HG02884 (cell line): Measurements from ENCODE around the gene SORL1-AS1.

Experiments
- ATAC-seq: cut with Tn5 transposase; IDR thresholded peaks from one replicate; pipeline ENCODE4 v1.9.1; 2021; ENCODE audit warnings: mild to moderate bottlenecking, moderate library complexity; ENCODE audit not compliant: unreplicated experiment

SORL1-AS1 gene

DNA sequence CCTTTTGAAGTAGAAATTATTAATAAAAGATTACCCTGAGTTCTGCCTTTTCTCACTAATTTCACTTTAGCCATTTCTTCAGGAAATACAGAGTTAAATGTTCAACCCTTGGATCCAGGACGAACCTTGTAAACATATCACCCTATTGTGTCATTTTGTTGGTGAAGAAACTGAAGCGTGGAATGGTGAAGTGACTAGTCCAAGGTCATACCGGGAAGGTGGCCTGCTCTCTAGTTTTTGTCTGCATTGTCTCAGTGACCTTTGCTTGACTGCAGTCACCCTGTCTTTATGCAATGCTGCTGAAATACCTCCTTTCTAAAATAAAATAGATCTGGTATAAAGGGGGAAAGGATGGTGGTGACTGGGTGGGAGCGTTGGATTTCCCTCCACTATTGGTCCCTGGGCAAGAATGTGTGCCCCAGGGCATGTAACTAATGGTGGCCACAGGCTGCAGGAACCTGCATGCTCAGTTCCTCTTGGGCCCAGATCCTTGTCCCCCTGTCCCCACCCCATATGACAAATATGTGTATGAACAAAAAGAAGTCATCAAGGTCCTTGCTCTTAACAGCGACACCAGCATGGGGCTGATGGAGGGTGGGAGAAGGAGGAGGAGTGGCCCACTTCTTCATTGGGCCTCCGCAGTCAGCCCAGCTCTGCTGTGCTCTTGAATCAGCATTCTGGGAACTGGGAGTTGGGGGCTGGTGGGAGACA is 977 bp upstream of the SORL1-AS1 start:
- ATAC-seq, result no peak

DNA sequence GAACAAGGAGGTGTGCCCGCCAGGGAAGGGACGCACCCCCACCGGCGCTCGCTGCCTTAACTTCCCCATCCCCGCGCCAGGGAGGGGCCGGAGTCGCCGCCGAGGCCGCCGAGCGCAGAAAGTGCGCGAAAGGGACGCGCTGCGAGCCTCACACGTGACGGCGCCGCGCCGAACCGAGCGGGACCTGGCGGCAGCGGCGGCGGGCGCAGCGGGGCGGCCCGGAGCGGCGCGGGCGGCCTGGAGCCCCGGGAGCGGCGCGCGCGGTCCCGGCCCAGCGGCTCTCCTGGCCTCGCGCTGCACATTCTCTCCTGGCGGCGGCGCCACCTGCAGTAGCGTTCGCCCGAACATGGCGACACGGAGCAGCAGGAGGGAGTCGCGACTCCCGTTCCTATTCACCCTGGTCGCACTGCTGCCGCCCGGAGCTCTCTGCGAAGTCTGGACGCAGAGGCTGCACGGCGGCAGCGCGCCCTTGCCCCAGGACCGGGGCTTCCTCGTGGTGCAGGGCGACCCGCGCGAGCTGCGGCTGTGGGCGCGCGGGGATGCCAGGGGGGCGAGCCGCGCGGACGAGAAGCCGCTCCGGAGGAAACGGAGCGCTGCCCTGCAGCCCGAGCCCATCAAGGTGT is 670 bp downstream of the SORL1-AS1 start, which contains the start of gene SORL1:
Gene SORL1, plus strand, starts transcription at position 329 of the 623 bp plus-strand sequence. Its CDS starts 18 bp downstream, at position 347.
- peak; percentile 48 for ATAC-seq

DNA sequence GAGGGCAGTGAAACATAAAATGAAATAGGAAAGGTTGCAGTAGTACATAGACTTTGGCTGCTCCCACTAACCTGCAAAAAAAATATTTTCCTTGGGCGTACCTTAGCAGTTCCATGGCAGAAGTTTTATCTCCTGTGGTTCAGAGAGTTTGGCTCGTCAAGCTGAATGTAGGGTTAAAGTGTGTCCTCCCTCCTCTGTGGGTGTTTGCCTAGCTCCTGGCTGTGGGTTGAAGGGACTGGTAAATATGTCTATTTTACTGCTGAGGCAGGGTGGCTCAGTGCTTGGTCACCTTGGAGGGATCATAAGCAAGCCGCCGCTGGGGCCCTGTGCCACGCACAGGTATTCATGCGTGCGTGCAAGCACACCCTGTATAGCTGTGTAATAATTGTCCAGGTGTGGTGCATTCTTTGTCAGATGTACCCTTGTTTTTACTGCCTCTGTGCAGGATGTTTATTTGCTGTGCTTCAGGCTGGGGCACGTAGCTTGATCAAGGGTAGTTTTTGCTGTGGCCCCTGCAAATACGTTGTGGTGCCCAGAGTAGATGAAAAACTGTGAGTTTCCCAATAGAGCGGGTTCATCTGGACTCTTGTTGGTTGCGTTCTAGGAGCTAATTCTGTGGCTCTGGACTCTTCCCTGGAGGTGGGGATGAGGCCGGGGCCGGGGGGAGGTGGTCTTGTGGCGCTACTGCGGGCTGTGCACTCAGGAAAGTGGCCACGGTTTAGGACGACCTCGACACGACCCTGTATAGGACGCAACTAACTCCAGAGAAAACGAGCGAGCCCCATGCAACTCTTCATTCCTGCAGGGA is 1.4 kb downstream of the SORL1-AS1 start:
- ATAC-seq, result no peak

DNA sequence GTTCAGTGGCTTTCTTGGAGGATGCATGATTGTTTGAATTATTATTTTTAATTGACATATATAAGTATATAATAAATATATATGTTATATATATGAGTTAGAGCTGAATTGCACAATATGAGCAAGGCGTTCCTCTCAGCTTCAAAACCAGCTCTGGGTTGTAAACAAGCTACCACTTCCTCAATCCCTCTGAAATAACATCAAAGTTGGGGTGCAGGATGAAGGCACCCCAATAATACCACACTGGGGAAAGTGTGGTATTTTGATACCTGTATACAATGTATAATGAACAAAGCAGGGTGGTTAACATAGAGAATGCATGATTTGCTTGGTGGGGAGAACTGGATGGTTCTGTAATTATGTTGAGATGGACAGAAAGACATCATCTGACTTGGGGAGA is 2.4 kb downstream of the SORL1-AS1 start:
- no peak for ATAC-seq

DNA sequence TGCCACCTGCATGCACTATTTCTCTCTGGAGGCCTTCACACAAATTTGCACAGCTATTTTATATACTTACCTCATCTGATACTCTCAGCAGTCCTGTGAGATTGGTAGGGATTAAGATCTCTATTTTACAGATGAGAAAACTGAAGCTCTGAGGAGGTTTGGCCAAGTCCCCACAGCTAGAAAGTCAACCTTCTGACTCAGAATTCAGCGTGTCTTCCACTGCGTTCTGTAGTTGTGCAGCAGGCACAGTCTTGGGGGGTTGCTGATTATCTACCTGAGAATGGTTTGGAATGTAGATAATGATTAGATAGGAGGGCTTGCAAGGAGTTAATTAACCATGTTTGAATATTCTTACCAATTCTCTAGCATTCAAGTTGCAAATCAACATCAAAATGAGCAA is 3.1 kb downstream of the SORL1-AS1 start:
- ATAC-seq, result no peak

GRCh38 chr11:121449123-121449522 is 3.6 kb downstream of the SORL1-AS1 start:
- ATAC-seq, result no peak

- ATAC-seq, result no peak
Measured at GRCh38 chr11:121448431-121448941, 4.3 kb downstream of the SORL1-AS1 start.

DNA sequence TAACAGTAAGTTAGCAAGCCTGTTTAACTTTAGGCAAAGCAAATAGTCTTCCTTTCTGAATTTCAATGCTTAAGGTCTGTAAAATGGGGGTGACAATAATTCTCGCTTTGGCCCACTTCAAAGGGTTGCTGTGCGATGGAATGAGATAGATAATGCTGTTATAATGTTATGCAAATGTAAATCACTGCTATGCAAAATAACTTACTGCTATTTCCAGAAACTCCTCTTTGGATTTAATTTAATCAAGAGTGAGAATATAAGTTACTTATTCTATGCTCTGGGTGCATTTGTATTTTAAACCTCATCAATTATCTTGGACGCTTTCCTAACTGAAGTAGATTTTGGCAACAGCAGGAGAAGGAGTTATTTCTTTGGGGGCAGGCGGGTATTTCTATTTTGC is 4.8 kb downstream of the SORL1-AS1 start:
- ATAC-seq, result no peak

DNA sequence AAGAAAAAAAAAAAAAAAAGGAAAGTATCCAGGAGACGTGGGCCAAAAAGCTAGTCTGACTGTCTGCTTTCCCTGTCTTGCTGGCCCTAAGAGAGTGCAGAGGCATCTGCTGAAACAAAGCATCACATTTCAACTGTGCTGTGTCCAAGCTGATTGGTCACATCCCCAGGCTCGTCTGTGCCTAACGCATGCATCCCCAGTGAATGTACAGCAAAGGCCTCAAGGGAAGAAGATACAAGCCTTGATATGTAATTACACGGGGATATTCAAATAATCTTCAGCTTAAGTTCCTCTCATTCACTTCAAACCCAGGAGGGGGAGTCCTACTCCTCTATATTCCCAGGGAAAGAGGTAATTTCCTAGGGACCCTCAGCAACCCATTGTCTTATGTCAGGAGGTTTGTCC is 6.0 kb downstream of the SORL1-AS1 start:
- no peak for ATAC-seq

DNA sequence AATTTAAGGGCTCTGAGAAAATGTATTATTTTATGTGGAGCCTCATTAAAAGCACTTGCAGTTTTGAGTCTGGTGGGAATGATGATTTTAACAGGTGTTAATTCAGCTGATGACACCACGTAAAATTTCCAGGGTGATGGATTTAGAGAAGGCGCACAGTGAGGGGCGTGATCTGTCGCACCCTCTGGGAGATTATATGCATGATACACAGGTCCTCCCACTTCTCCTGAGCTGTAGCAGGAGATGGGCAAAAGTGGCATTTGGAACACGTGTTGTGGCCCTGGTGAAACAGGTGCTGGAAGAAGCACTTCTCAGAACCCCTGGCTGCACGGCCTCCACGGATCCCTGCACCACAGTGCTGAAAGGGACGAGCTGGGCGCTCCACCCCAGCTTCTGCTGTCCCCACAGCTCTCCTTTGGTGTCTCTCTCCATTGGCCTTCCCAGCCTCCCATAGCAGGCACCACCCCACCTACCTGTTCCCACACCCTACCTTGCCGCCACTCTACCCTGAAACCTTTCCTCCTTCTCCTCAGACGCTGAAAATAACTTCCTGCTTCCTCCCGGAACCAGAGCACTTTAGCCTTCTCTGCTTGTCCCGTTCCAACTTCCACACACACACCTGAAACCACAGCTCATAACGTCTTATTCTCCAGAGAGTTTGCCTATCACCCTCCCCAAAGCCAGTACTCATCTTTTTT is 7.5 kb downstream of the SORL1-AS1 start:
- no peak for ATAC-seq

DNA sequence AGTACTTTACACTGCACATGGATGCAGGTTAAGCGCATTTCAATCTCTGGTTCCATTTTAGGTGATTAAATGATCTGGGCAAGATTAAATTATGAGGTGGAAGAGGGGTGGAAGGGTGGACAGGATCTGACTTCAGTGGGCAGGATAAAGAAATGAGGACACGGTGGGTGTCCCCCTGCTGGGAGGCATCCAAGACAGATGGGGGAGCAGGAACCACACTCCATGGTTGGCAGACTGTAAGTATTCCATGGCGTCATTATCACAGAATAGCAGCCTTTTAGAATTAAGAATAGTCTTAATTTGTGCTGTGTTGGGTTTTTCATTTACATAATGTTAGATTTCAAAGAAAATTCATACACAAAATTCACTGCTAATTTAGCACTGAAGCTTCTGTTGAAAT is 8.2 kb downstream of the SORL1-AS1 start:
- ATAC-seq, result no peak

DNA sequence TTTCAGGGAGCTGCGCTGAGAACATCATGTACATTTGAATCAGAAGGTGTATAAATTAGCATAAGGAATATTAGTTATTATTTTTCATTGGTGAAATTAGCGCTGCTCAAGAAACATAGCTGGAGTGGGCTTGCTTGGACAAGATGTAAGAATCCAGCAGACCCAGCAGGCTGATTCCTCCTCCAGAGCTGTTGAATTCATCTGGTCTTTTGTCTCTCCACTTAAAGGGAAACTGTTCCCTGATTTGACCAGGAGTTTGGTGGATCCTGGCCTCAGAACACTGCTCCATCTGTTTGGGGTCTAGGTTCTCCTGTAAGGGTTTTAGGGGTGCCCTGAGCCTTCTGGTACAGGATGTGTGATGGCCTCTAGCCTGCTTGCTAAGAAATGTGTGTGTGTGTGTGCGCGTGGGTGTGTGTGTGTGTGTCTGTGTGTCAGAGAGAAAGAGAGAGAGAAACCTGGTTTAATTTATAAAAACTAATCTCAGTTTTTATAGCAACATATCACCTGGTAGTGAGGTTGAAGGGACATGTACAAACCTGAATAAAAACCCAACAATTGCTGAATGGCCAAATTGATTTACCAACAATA is 9.0 kb downstream of the SORL1-AS1 start:
- no peak for ATAC-seq

DNA sequence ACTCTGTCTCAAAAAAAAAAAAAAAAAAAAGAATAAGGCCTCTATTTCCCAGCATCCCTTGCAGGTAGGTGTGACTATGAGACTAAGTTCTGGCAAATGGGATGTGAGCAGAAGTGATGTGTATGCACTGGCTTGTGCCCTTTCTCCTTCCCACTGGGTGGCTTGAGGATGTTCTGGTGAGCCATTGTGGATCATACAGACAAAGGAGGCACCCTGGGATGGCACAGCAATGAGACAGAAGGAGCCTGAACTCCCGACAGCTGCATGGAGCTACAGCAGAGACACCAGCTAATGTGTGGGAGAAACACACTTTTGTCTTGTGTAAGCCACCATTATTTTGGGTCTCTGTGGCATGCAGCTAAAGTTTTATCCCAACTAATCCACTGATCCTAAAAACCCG is 11.2 kb downstream of the SORL1-AS1 start:
- ATAC-seq, result no peak

DNA sequence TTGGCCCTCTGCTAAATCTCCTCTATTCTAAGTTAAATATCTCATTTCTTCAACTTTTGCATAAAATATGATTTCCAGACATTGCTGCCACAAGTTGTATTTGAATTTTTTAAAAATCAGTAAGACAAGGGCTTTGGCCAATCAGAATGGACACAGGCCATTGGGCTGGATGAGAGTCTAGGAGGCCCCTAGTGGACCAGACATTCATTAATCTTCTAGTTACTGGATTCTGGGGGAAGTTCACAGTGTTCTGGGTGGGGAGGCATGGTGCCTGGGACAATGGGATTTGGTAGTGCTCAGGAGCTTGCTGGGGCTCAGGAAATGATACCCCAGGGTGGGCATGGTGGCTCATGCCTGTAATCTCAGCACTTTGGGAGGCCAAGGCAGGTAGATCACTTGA is 13.0 kb downstream of the SORL1-AS1 start:
- ATAC-seq, result no peak

DNA sequence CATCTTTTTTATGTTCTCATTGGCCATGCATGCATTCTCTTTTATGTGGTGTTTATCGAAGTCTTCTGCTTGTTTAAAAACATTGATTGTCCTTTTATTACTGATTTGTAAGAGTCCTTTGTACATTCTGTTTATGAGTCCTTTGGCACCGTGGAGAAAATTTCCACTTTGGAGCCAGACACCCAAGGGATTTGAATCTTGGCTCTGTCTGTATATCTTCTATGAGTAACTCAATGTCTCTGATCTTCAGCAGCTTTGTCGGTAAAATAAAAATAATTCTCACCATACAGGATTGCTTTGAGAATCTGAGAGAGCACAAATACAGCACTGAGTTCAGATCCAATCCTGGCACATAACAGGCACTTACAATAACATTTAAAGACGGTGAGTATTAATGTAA is 13.4 kb downstream of the SORL1-AS1 start:
- no peak for ATAC-seq

DNA sequence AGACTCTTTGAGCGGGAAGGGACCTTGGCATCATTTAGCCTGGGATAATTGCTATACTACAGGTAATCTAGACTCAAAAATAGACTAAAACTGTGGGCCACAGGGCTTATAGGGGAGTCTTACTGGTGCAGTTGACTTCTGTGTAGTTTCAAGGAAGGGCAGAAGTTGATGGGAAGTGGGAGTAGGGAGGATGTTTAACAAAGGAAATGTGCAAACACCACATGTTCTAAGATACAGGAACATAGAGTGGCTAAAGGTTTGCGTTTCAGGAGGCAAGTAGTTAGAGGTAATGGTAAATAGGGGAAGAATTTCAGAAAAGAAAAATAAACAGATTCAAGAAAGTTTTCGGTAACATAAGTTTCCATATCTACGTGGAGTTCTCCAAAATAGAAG is 15.1 kb downstream of the SORL1-AS1 start:
- ATAC-seq, result no peak

GRCh38 chr11:121437018-121437685 is 15.6 kb downstream of the SORL1-AS1 start:
- no peak for ATAC-seq

DNA sequence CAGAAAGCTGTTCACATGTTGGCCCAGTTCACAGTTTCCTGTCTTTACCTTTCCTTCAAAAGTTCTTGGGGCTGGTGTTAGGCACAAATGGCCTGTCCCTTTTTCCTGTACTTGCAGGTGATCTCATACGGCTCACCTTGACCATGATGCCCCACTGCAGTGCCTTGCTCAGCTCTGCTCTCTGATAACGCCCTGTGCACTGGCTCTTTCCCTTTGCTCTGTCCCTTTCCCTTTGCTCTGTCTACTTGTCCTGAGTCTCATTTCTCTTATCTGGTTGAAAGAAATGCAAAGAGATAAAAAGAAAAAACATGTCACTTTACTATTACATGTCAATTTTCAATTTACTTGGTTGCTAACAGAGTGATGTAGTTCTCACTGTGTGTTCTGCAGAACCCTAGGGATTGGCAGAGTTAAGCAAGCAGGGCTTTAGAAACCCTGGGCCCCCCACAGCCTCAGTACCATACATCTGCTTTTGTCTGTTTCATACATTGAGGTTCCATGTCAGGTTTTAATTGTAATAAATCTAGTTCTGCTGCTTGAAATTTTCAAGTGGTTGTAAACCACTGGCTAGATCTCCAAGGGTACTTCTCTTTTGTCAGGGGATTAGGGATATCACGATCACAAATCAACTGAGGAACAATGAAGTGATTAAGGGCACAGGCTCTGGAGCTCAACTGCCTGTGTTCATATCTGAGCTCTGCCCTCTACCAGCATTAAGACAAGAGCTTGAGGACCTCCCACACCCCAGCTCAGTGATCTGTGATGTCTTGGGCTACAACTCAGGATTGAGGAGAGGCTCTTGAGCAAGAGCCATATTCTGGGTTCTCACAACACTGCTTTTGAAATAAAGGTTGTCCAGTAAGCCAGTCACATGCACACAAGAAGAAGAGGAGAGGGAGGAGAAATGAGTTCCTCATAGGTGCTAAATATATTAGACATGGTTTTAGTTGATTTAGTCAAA is 16.9 kb downstream of the SORL1-AS1 start:
- ATAC-seq, result no peak

- no peak for ATAC-seq
Measured at GRCh38 chr11:121435132-121435531, 17.6 kb downstream of the SORL1-AS1 start.
